ENCODE results near the gene NTM. TPM values are rescaled to one million over a fixed set of nuclear protein-coding genes. Genes with fewer than 3 reads are reported as not detected.

NTM gene
- total and polyA plus RNA-seq, 2 donors (not counting 3 experiments of a cell fraction or from before 2014, with no cell fraction given), result 1.00 to 1.1 TPM

- no peak for DNase-seq (ENCODE audit: low read depth, low spot score)
- POLR2A ChIA-PET, result no interaction called here
- no peaks in the 10 kb centered on the region for H3K4me1 ChIP-seq (ENCODE audit: control insufficient read depth, extremely low read depth, insufficient read depth, low read length)
- TF ChIP-seq JUN (IDR thresholded peaks at IDR 0.05; ENCODE audit: borderline replicate concordance, insufficient read depth, insufficient read length, low read depth) (no peak), MYC (IDR thresholded peaks at IDR 0.05; ENCODE audit: low read depth, low read length) (no peak), FOS (IDR thresholded peaks at IDR 0.05; ENCODE audit: borderline replicate concordance, insufficient read depth, low read length) (no peak), GATA2 (IDR thresholded peaks at IDR 0.05; ENCODE audit: insufficient read depth, insufficient read length, low read depth, low read length) (no peak), POLR2A (IDR thresholded peaks at IDR 0.05; ENCODE audit: low read depth, low read length) (no peak), EZH2 (IDR thresholded peaks at IDR 0.05; ENCODE audit: borderline replicate concordance, low read depth, low read length, severe bottlenecking) (no peak), POLR2AphosphoS5 (IDR thresholded peaks at IDR 0.05; ENCODE audit: insufficient read depth, low read depth, low read length) (no peak), CTCF (IDR thresholded peaks at IDR 0.05; ENCODE audit: extremely low read depth in 1 of 2, insufficient read depth in 1 of 2, low read depth in 1 of 2, low read length in 2 of 2) (no peak)
- TF ChIP-seq, protein P1, sequence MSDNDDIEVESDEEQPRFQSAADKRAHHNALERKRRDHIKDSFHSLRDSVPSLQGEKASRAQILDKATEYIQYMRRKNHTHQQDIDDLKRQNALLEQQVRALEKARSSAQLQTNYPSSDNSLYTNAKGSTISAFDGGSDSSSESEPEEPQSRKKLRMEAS (IDR thresholded peaks at IDR 0.05; ENCODE audit: insufficient read depth, insufficient read length), result no peak
- no peaks in the 10 kb centered on the region for H3K79me2 ChIP-seq (ENCODE audit: control insufficient read depth, insufficient read depth, low read length)
- no peaks in the 10 kb centered on the region for H3K36me3 ChIP-seq (ENCODE audit: control insufficient read depth in 2 of 2, extremely low read depth in 1 of 2, insufficient read depth in 2 of 2, low read length in 2 of 2)
- no peak overlapping the region for H3K27ac ChIP-seq (ENCODE audit: insufficient read depth, low read depth, low read length)
- H2AFZ ChIP-seq (ENCODE audit: low read depth, low read length), result no peak overlapping the region
- no peaks in the 10 kb centered on the region for H3K9me1 ChIP-seq (replicated peaks; ENCODE audit: control insufficient read depth, extremely low read depth, insufficient read depth, low read length)
- H3K4me3 ChIP-seq (replicated peaks in 1 of 3; ENCODE audit: insufficient read depth in 1 of 3, low read depth in 1 of 3, low read length in 3 of 3), result no peak overlapping the region
- BruUV-seq (replicated peaks), result no TSS peak
- no peaks in the 10 kb centered on the region for H4K20me1 ChIP-seq (replicated peaks; ENCODE audit: control insufficient read depth, extremely low read depth, insufficient read depth, low read length)
- no peaks in the 10 kb centered on the region for H3K27me3 ChIP-seq (ENCODE audit: control insufficient read depth in 2 of 2, insufficient read depth in 2 of 2, low read length in 2 of 2)
- H3K9me3 ChIP-seq (replicated peaks; ENCODE audit: control insufficient read depth, insufficient read depth, low read length), result peaks cover 11% of the 10 kb centered on the region
- CTCF ChIA-PET, result no interaction called here
- no peak for FAIRE-seq
- intact Hi-C loops (cut with micrococcal nuclease), result no loop called here
- no peak overlapping the region for H3K9ac ChIP-seq (replicated peaks; ENCODE audit: extremely low read depth, insufficient read depth, low read length)
- dilution Hi-C loops (cut with MboI; ENCODE audit: extremely low pct_ligation_motif_present, low sequenced_read_pairs), result no loop called here
- H3K4me2 ChIP-seq (ENCODE audit: insufficient read depth, low read length), result no peak overlapping the region
Measured at GRCh38 chr11:132352497-132352896, 982.1 kb downstream of the NTM start.

Measured in endothelial cell of umbilical vein (primary cell).